ENCODE measurements around the gene CCNB3. TPM values are rescaled to one million over a fixed set of nuclear protein-coding genes. Genes with fewer than 3 reads are reported as not detected.

The CCNB3 gene
- total RNA-seq, 1 experiment from 2014 or later = 0.35 TPM

DNA sequence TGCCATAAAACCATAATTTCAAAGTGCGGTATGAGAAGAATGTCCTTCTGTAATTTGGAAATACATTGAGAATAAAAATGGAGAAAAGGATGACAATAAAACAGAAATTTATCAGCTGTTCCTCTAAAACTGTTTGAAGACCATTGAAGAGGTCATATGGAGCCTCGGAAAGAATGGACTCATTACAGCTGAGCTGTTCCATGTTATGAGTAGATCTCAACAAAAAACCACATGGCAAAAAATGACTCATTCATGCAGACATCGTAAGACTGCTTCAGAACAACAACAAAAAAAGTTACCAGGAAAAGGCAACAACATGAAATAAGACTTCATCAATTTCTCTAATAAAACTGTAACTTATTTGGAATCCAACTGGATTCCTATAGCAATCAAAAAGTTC, 43.4 kb upstream of the CCNB3 start:
- H3K9me3 ChIP-seq (ENCODE audit: control insufficient read depth, low read depth, low read length) = peaks cover 10% of the 10 kb centered on the region
- no peaks in the 10 kb centered on the region for H3K79me2 ChIP-seq (ENCODE audit: insufficient read depth, low read length)
- no peak overlapping the region for H3K4ac ChIP-seq (ENCODE audit: low read depth, low read length)
- H4K91ac ChIP-seq (ENCODE audit: insufficient read length, low read depth, low read length) = no peak overlapping the region
- H3K4me1 ChIP-seq (ENCODE audit: insufficient read depth, low read length) = no peaks in the 10 kb centered on the region
- Mint-ChIP-seq H3K27ac (no peak overlapping the region), H3K36me3 (ENCODE audit: insufficient read depth in 1 of 3, low read depth in 3 of 3) (peaks cover 2 to 11% (median 3%) of the 10 kb centered on the region in 3 experiments; a peak in 3 of 7 replicates), H3K4me3 (no peak overlapping the region), H3K27me3 (ENCODE audit: low read depth) (no peaks in the 10 kb centered on the region), H3K4me1 (no peaks in the 10 kb centered on the region), H3K9me3 (peaks cover 58 to 60% of the 10 kb centered on the region in 2 experiments)
- TF ChIP-seq, protein P1, sequence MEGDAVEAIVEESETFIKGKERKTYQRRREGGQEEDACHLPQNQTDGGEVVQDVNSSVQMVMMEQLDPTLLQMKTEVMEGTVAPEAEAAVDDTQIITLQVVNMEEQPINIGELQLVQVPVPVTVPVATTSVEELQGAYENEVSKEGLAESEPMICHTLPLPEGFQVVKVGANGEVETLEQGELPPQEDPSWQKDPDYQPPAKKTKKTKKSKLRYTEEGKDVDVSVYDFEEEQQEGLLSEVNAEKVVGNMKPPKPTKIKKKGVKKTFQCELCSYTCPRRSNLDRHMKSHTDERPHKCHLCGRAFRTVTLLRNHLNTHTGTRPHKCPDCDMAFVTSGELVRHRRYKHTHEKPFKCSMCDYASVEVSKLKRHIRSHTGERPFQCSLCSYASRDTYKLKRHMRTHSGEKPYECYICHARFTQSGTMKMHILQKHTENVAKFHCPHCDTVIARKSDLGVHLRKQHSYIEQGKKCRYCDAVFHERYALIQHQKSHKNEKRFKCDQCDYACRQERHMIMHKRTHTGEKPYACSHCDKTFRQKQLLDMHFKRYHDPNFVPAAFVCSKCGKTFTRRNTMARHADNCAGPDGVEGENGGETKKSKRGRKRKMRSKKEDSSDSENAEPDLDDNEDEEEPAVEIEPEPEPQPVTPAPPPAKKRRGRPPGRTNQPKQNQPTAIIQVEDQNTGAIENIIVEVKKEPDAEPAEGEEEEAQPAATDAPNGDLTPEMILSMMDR (conservative IDR thresholded peaks at IDR 0.05) = no peak
- H4K20me1 ChIP-seq (ENCODE audit: control insufficient read depth, insufficient read depth, insufficient read length) = no peaks in the 10 kb centered on the region
- no peak overlapping the region for H2AK5ac ChIP-seq (ENCODE audit: insufficient read length, low read length)
- no peak overlapping the region for H3T11ph ChIP-seq (ENCODE audit: low read length)
- DNase-seq = no peak
- H3K56ac ChIP-seq (ENCODE audit: insufficient read length, low read depth, low read length) = no peak overlapping the region
- no peak overlapping the region for H2BK20ac ChIP-seq (ENCODE audit: low read depth, low read length, poor library complexity, severe bottlenecking)
- no peaks in the 10 kb centered on the region for H3K27me3 ChIP-seq (ENCODE audit: insufficient read depth, low read length)
- H3K4me2 ChIP-seq (ENCODE audit: insufficient read depth, insufficient read length, low read length) = no peak overlapping the region
- WGBS (ENCODE audit: extremely low coverage, insufficient read length, low lambda C conversion rate) = no CpG with 5 or more reads among the region's 3 CpGs
- H3K18ac ChIP-seq (ENCODE audit: insufficient read length, low read depth, low read length) = no peak overlapping the region
- H3K79me1 ChIP-seq (ENCODE audit: insufficient read depth, low read depth, low read length, poor library complexity, severe bottlenecking) = no peaks in the 10 kb centered on the region
- H3K23me2 ChIP-seq (ENCODE audit: insufficient read length, low read depth, low read length, poor library complexity, severe bottlenecking) = no peaks in the 10 kb centered on the region
- H2BK15ac ChIP-seq (ENCODE audit: low read depth, low read length) = no peak overlapping the region
- H2BK5ac ChIP-seq (ENCODE audit: insufficient read length, low read length) = no peak overlapping the region
- H3K27ac ChIP-seq (ENCODE audit: insufficient read length, low read depth, low read length) = no peak overlapping the region
- H3K23ac ChIP-seq (ENCODE audit: insufficient read length, low read depth, low read length) = no peak overlapping the region
- no peak overlapping the region for H3K9ac ChIP-seq (ENCODE audit: extremely low read depth, insufficient read length, low read length)
- H2BK12ac ChIP-seq (ENCODE audit: insufficient read length, low read depth, low read length) = no peak overlapping the region
- no peak overlapping the region for H2BK120ac ChIP-seq (ENCODE audit: low read depth, low read length, poor library complexity, severe bottlenecking)
- H4K8ac ChIP-seq (replicated peaks; ENCODE audit: insufficient read length, low read depth, low read length) = no peak overlapping the region
- H2AFZ ChIP-seq (ENCODE audit: low read length) = no peak overlapping the region
- H4K5ac ChIP-seq (ENCODE audit: insufficient read length, low read depth, low read length) = no peak overlapping the region
- no peak overlapping the region for H3K14ac ChIP-seq (ENCODE audit: insufficient read depth, low read length)

Data from H9 (cell line).